Measurements from ENCODE around the gene ADGRG7.
"Not testable (repeated sequence)": the region's sequence is repeated elsewhere in the genome, so short reads cannot be mapped to it uniquely, and the experiment has no call there.

Gene ADGRG7

GRCh38 chr3:100645913-100646312 lies 36.5 kb downstream of the ADGRG7 start:
- TF ChIP-seq CTCF (IDR thresholded peaks at IDR 0.05; ENCODE audit: insufficient read depth, missing control alignments) = no peak
- DNase-seq (ENCODE audit: insufficient read length, low spot score) (no peak), FAIRE-seq (no peak)

GRCh38 chr3:100647171-100647570 lies 37.8 kb downstream of the ADGRG7 start:
- no peak for FAIRE-seq
- TF ChIP-seq CTCF (IDR thresholded peaks at IDR 0.05; ENCODE audit: insufficient read depth, missing control alignments) = no peak
- DNase-seq (ENCODE audit: insufficient read length, low spot score) = no peak

GRCh38 chr3:100647657-100648056 lies 38.3 kb downstream of the ADGRG7 start:
- FAIRE-seq (no peak), DNase-seq (ENCODE audit: insufficient read length, low spot score) (no peak)
- no peak for TF ChIP-seq CTCF (IDR thresholded peaks at IDR 0.05; ENCODE audit: insufficient read depth, missing control alignments)

- FAIRE-seq (no peak), DNase-seq (ENCODE audit: insufficient read length, low spot score) (no peak)
These were observed 41.5 kb downstream of the ADGRG7 start for GRCh38 chr3:100650651-100651619.

GRCh38 chr3:100653604-100654294 lies 44.3 kb downstream of the ADGRG7 start:
- FAIRE-seq = no peak
- no peak for TF ChIP-seq CTCF (IDR thresholded peaks at IDR 0.05; ENCODE audit: insufficient read depth, missing control alignments)
- DNase-seq (ENCODE audit: insufficient read length, low spot score) = no peak

More at GRCh38 chr3:100650651-100651619, 41.5 kb downstream of the ADGRG7 start:
- no peak for TF ChIP-seq CTCF (IDR thresholded peaks at IDR 0.05; ENCODE audit: insufficient read depth, missing control alignments)

GRCh38 chr3:100656945-100657344 lies 47.5 kb downstream of the ADGRG7 start:
- DNase-seq (ENCODE audit: insufficient read length, low spot score) = no peak
- no peak for TF ChIP-seq CTCF (IDR thresholded peaks at IDR 0.05; ENCODE audit: insufficient read depth, missing control alignments)
- no peak for FAIRE-seq

GRCh38 chr3:100661294-100661693 lies 51.9 kb downstream of the ADGRG7 start:
- not testable (repeated sequence) for FAIRE-seq

More at GRCh38 chr3:100661294-100661693, 51.9 kb downstream of the ADGRG7 start:
- DNase-seq (ENCODE audit: insufficient read length, low spot score) = not testable (repeated sequence)

Data from D721Med (cell line).